Measurements from ENCODE around the gene SLC48A1.

The SLC48A1 gene

DNA sequence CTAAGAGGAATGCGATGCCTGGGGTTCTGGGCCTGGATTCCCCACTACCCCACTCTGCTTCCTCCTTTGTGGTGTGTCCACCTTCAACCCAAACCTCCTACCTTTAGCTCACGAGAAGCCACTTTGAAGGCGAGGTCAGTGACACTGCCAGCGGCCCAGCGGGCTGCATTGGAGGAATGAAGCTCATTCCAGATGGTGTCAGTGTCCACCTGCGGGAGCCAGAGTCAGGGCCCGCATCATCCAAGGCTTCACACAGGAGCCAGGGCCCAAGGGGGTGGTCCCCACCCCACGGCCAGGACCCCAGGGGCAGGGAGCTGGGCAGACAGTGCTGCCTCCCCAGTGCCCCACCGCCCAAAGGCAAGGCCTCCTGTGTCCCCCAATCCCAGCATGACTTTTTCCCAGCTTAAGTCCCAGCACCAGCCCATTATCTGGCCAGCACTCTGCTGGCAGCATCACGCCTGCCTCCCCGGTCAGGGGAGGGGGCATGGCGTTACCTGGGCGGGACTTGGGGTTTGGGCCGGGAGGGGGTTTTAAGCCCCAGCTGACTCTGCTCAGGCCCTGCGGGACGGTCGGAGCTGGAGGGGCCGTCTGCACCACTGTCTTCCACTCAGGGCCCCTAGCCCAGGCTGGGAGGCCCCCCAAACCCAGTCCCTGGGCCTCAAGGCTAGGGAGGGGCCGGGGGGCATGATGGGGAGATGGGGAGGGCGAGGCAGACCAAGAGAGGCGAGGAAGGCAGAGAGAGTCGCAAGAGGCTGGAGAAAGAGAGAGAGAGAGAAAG is 16.9 kb downstream of the SLC48A1 start:
- no peak overlapping the region for H3K4me3 ChIP-seq (replicated peaks; ENCODE audit: insufficient read depth, low read length)
- no peaks in the 10 kb centered on the region for H3K27me3 ChIP-seq (ENCODE audit: insufficient read depth, poor library complexity, severe bottlenecking)
- TF ChIP-seq GABPA (IDR thresholded peaks at IDR 0.05; ENCODE audit: low read depth): no peak
- TF ChIP-seq, protein P1, sequence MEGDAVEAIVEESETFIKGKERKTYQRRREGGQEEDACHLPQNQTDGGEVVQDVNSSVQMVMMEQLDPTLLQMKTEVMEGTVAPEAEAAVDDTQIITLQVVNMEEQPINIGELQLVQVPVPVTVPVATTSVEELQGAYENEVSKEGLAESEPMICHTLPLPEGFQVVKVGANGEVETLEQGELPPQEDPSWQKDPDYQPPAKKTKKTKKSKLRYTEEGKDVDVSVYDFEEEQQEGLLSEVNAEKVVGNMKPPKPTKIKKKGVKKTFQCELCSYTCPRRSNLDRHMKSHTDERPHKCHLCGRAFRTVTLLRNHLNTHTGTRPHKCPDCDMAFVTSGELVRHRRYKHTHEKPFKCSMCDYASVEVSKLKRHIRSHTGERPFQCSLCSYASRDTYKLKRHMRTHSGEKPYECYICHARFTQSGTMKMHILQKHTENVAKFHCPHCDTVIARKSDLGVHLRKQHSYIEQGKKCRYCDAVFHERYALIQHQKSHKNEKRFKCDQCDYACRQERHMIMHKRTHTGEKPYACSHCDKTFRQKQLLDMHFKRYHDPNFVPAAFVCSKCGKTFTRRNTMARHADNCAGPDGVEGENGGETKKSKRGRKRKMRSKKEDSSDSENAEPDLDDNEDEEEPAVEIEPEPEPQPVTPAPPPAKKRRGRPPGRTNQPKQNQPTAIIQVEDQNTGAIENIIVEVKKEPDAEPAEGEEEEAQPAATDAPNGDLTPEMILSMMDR (IDR thresholded peaks at IDR 0.05; ENCODE audit: insufficient read depth, low read length): no peak
- no peak for TF ChIP-seq SPI1 (IDR thresholded peaks at IDR 0.05; ENCODE audit: borderline replicate concordance, low read depth)
- no peak for TF ChIP-seq POLR2AphosphoS5 (IDR thresholded peaks at IDR 0.05; ENCODE audit: low read depth)
- TF ChIP-seq, protein P2, sequence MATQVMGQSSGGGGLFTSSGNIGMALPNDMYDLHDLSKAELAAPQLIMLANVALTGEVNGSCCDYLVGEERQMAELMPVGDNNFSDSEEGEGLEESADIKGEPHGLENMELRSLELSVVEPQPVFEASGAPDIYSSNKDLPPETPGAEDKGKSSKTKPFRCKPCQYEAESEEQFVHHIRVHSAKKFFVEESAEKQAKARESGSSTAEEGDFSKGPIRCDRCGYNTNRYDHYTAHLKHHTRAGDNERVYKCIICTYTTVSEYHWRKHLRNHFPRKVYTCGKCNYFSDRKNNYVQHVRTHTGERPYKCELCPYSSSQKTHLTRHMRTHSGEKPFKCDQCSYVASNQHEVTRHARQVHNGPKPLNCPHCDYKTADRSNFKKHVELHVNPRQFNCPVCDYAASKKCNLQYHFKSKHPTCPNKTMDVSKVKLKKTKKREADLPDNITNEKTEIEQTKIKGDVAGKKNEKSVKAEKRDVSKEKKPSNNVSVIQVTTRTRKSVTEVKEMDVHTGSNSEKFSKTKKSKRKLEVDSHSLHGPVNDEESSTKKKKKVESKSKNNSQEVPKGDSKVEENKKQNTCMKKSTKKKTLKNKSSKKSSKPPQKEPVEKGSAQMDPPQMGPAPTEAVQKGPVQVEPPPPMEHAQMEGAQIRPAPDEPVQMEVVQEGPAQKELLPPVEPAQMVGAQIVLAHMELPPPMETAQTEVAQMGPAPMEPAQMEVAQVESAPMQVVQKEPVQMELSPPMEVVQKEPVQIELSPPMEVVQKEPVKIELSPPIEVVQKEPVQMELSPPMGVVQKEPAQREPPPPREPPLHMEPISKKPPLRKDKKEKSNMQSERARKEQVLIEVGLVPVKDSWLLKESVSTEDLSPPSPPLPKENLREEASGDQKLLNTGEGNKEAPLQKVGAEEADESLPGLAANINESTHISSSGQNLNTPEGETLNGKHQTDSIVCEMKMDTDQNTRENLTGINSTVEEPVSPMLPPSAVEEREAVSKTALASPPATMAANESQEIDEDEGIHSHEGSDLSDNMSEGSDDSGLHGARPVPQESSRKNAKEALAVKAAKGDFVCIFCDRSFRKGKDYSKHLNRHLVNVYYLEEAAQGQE (IDR thresholded peaks at IDR 0.05; ENCODE audit: insufficient replicate concordance, low read depth): no peak
- no peak for DNase-seq (ENCODE audit: low read depth in 1 of 2, low spot score in 1 of 2)
- H3K27ac ChIP-seq (replicated peaks): no peak overlapping the region

DNA sequence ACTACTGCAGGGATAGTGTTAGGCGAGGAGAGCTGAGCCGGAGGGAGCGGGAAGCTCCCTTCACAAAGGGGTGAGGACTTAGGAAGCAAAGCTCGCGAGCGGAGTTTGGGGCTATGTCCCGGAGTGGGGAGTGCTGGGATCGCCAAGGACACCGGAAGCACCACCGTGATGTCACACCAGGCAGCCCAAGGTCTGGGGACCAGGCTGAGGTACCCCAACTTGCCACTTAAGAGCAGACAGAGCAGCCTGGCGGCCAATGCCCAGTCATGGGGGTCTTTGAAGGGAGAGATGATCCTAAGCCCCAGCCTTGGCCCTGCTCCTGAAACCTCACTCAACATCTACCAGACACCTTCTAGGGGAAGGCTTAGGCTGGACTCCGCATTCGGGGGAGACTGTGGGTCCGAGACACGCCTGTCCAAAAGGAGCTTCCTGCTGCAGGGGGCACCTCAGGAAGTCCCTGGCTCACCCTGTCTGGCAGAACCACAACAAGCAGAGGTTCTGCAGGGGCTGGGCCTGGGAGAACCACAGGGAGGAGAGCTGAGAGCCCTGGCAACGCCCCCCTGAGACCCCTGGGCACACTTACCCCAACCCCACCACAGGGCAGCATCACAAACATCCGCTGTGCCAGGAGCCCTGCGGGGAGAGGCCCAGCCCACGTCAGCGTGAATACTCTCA is 17.8 kb downstream of the SLC48A1 start:
- Histone ChIP-seq H3K27me3 (ENCODE audit: insufficient read depth, poor library complexity, severe bottlenecking) (no peaks in the 10 kb centered on the region), H3K4me3 (replicated peaks; ENCODE audit: insufficient read depth, low read length) (no peak overlapping the region), H3K27ac (replicated peaks) (no peak overlapping the region)
- TF ChIP-seq, protein P2 (IDR thresholded peaks at IDR 0.05; ENCODE audit: insufficient replicate concordance, low read depth): no peak
- TF ChIP-seq SPI1 (IDR thresholded peaks at IDR 0.05; ENCODE audit: borderline replicate concordance, low read depth) (no peak), POLR2AphosphoS5 (IDR thresholded peaks at IDR 0.05; ENCODE audit: low read depth) (no peak), GABPA (IDR thresholded peaks at IDR 0.05; ENCODE audit: low read depth) (no peak)
- TF ChIP-seq, protein P1 (IDR thresholded peaks at IDR 0.05; ENCODE audit: insufficient read depth, low read length): no peak
- no peak for DNase-seq (ENCODE audit: low read depth in 1 of 2, low spot score in 1 of 2)

DNA sequence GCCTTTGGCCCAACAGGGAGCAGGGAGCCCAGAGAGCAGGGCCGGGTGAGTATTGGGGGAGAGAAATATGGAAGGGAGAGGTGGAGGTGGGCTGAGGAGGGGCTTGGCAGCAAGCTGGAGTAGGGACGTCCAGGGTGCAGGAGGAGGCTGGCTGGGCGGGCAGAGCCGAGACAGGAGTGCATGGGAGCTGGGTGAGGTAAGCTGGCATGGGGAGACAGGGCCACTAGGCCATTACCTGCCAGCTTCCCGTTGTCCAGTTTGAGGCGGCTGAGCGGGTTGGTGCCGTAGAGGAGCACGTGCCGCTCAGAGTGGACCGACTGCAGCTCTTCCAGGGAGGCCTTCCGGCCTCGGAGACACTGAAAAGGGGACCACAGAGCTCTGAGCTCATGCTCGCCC is 18.3 kb downstream of the SLC48A1 start:
- no peak overlapping the region for H3K4me3 ChIP-seq (replicated peaks; ENCODE audit: insufficient read depth, low read length)
- TF ChIP-seq, protein P2 (IDR thresholded peaks at IDR 0.05; ENCODE audit: insufficient replicate concordance, low read depth): no peak
- TF ChIP-seq, protein P1 (IDR thresholded peaks at IDR 0.05; ENCODE audit: insufficient read depth, low read length): no peak
- no peak for TF ChIP-seq POLR2AphosphoS5 (IDR thresholded peaks at IDR 0.05; ENCODE audit: low read depth)
- no peak for DNase-seq (ENCODE audit: low read depth in 1 of 2, low spot score in 1 of 2)
- H3K27ac ChIP-seq (replicated peaks): no peak overlapping the region
- H3K27me3 ChIP-seq (ENCODE audit: insufficient read depth, poor library complexity, severe bottlenecking): no peaks in the 10 kb centered on the region
